Measurements from ENCODE around the gene TREM2.
"Not testable (repeated sequence)": the region's sequence is repeated elsewhere in the genome, so short reads cannot be mapped to it uniquely, and the experiment has no call there.

TREM2 gene

DNA sequence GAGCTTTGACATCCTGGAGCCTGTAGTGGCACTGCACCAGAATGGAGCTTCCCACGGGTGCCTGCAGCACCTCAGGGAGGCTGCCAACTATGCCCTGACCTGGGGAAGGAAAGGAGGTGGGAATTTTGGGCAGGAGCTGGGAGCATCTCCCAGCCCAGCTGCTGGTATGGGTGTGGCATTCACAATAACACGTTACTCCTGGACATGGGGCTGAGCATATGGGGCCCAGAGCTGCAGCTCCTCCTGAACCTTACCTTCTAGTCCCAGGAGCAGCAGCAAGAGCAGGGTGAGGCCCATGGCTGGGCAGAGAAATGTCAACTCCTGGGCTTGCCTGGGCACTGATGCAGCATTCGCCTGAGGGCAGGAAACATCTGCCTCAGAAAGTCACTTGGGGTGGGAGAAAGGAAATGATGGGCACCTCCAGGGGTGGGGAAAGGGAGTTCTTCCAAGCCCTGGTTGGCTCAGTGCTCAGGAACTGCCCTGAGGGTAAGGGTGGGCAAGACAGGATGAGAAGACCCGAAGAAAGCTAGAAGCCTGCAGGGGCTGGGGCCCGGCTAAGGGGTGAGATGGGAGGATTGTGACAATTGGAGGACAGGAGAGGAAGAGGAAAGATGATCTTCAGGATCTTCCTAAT, 8.8 kb downstream of the TREM2 start, which contains the start of gene TREML1:
TREML1 (minus strand) TSS at position 356 of the 634 bp plus-strand sequence; CDS start at position 297, 59 bp downstream.
- no peak for DNase-seq

DNA sequence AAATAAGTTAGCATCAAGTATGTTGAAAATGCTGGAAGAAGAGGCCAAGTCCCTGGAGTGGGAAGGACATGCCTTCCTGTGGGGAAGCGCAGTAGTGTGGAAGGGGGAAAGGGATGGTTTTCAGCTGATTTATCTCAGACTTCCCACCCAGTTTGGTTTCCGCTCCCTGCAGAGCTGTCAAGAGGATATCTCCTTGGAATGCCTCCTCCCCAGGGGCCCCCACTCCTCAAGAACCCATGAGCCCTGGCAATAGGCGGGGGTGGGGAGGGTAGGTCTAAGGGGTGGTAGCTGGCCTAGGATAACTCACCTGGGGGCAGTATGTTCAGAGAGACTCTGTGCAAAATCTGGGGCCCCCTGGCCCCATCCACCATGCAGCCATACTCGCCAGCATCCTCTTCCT, 9.5 kb downstream of the TREM2 start:
- no peak for DNase-seq

DNA sequence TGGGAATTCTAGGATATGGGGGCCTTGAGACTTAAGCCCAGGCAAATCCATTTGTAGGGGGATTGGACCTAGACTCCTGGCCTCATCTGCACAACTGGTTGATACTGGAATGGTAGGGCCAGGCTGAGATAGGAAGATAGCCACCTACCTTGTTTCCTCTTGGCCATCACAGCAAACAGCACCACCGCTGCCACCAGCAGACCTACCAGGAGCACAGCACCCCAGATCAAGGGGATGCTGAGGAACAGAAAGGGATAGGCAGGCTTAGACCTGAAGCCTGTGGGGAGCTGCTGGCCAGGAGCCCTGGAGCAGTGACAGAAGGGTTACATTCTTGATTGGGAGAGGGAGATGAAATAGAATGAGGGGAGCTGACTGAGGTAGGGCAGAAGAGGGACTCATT, 12.2 kb downstream of the TREM2 start:
- no peak for DNase-seq

- no peak for DNase-seq
Observed at GRCh38 chr6:41147917-41148316, 15.0 kb downstream of the TREM2 start.

- no peak for DNase-seq
Observed at GRCh38 chr6:41136911-41137310, 26.0 kb downstream of the TREM2 start.

DNA sequence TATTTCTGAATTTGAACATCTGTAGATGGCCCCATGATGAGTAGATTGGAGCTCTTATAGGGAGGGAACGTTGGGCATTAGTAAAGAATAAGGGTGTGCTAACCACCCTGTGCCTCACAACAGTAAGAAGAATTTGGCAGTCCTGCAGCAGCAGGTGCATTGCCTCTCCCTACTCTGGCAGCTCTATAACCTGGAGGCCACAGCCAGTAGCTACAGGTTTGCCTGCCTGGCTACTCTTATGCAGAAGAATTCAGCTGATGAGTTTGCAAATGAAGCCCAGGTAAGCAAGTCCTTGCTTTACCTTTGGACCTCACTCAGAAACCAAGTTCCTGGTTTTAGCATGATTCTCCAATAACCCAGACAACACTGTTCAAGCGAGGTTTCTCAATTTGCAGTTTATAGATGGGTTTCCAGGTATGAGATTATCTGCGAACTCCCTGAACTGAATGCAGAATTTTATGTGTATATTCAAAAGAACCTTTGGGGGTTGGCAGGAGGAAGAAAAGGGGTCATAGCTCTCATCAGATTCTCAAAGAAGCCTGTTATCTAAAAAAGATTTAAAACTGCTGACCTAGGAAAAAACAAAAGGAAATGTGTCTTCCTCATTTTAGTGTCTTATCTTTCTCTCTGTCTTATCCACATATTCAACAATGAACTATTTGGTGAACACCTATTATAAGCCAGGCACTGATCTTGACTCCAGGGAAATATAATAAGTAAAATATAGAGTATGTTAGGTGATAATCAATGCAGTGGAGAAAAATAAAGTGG, 27.7 kb downstream of the TREM2 start:
- no peak for DNase-seq

DNA sequence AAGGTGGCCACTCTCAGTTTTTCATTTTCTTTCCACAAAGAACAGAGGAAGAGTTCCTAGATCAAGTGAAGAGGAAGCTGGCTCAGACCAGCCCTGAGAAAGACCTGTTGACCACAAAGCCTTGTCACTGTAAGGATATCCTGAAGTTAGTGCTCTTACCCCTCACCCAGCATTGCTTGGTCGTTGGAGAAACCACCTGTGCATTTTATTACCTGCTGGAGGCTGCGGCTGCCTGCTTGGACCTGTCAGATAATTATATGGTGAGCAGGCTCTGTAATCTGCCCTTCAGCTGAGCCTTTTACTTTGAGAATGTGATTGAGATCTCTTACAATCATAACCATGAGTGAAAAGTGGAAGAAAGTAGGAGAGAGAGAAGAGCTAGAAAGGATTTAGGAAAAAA, 30.7 kb downstream of the TREM2 start:
- no peak for DNase-seq

DNA sequence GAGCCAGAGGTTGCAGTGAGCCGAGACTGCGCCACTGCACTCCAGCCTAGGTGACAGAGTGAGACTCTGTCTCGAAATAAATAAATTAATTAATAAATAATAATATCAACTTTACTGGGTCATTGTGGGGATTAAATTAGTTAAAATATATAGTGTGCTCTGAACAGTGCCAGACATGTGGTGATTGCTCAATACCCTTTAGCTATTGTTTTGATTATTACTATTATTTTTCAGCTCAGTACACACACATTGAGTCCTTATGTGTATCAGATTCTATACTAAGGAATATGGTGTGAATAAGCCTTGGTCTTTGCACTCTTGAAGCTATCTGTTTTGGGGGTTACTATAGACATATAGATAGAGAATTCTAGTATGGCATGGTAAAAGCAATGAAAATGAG, 37.6 kb downstream of the TREM2 start:
- no peak for DNase-seq

- no peak for DNase-seq
Observed at GRCh38 chr6:41122918-41123317, 40.0 kb downstream of the TREM2 start.

DNA sequence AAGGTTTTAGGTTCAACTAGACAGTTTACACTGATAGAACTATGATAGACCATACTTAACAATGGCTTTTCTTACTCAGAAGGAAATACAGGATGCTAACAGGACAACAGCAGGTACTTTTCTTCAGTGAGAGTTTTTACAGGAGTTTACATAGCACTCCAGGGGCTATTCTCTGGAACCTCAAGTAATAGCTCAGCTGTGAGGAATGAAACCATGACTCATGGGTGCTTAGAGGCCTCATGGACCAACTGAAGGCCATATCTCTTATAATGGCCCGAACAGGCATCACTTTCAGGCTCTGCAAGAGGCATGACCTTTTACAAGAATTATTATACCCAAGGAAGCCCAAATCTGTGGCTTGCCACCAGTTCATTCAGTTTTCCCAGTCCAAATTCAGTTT, 40.5 kb downstream of the TREM2 start:
- no peak for DNase-seq

GRCh38 chr6:41120058-41120457, 42.9 kb downstream of the TREM2 start:
- DNase-seq = no peak

GRCh38 chr6:41119508-41119907, 43.4 kb downstream of the TREM2 start:
- DNase-seq = no peak

GRCh38 chr6:41115027-41115426, 47.9 kb downstream of the TREM2 start:
- not testable (repeated sequence) for DNase-seq

DNA sequence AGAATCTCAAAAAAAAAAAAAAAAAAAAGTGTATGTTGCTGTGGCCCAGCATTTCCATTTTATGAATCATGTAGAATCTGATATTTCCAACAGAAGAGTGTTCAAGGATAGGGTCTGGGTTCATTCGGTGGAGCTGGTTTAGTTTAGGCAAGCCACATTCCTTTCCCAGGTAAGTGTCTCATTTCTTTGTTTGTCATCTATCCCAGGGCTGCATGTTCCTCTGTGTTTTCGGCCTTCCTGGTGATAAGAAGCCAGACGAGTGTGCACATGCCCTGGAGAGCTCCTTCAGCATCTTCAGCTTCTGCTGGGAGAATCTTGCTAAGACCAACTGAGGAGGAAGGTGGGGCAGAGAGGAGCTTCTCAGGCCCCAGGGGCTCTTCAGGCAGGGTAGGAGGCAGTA, 51.9 kb downstream of the TREM2 start:
- DNase-seq = no peak
